ENCODE measurements around the gene PLCB1. TPM values are rescaled to one million over a fixed set of nuclear protein-coding genes. Genes with fewer than 3 reads are reported as not detected.

Gene PLCB1
- total RNA-seq, 1 experiment from 2014 or later: 6.8 TPM

GRCh38 chr20:8534368-8535160 lies 402.5 kb downstream of the PLCB1 start:
- ChIA-PET CTCF (interaction anchor here (1.4 kb wide), 1 partner anchor 8 kb away, joined by 3 read pairs; no protein-coding TSS in a partner anchor), POLR2A (ENCODE audit: low non-redundant PET) (no interaction called here)
- Histone ChIP-seq H3K4me1 (ENCODE audit: insufficient read depth, low read length, poor library complexity, severe bottlenecking) (no peaks in the 10 kb centered on the region), H3K36me3 (ENCODE audit: insufficient read depth, low read length, poor library complexity, severe bottlenecking) (no peaks in the 10 kb centered on the region), H3K27ac (ENCODE audit: low read depth, low read length, poor library complexity, severe bottlenecking) (no peak overlapping the region), H3K4me3 (ENCODE audit: low read depth, low read length, poor library complexity, severe bottlenecking) (no peak overlapping the region), H3K27me3 (replicated peaks; ENCODE audit: insufficient read depth, low read depth, low read length, poor library complexity) (peaks cover 3% of the 10 kb centered on the region), H3K9me3 (ENCODE audit: low read depth, low read length, poor library complexity, severe bottlenecking) (no peaks in the 10 kb centered on the region)
- no TSS peak for BruUV-seq (replicated peaks)
- intact Hi-C loops (cut with micrococcal nuclease; ENCODE audit: unreplicated experiment): no loop called here
- TF ChIP-seq EZH2 (IDR thresholded peaks at IDR 0.05; ENCODE audit: borderline replicate concordance, low read depth, low read length, poor library complexity, severe bottlenecking) (no peak), CTCF (conservative IDR thresholded peaks at IDR 0.05; ENCODE audit: low read depth, low read length) (no peak)
- DNase-seq (ENCODE audit: low spot score): no peak

- no TSS peak for BruUV-seq (replicated peaks)
- TF ChIP-seq CTCF (conservative IDR thresholded peaks at IDR 0.05; ENCODE audit: low read depth, low read length) (peak; percentile 59), EZH2 (IDR thresholded peaks at IDR 0.05; ENCODE audit: borderline replicate concordance, low read depth, low read length, poor library complexity, severe bottlenecking) (no peak)
- intact Hi-C loops (cut with micrococcal nuclease; ENCODE audit: unreplicated experiment): no loop called here
- H3K9me3 ChIP-seq (ENCODE audit: low read depth, low read length, poor library complexity, severe bottlenecking): no peaks in the 10 kb centered on the region
- no peak overlapping the region for H3K27ac ChIP-seq (ENCODE audit: low read depth, low read length, poor library complexity, severe bottlenecking)
- DNase-seq (ENCODE audit: low spot score): peak; percentile 19
- no peaks in the 10 kb centered on the region for H3K36me3 ChIP-seq (ENCODE audit: insufficient read depth, low read length, poor library complexity, severe bottlenecking)
- H3K27me3 ChIP-seq (replicated peaks; ENCODE audit: insufficient read depth, low read depth, low read length, poor library complexity): peaks cover 3% of the 10 kb centered on the region
- H3K4me1 ChIP-seq (ENCODE audit: insufficient read depth, low read length, poor library complexity, severe bottlenecking): no peaks in the 10 kb centered on the region
- CTCF ChIA-PET: interaction anchor here (0.6 to 1.4 kb wide), 3 partner anchors 9 to 404 kb away, joined by 3 read pairs; partner anchors contain the start of gene PLCB1
- POLR2A ChIA-PET (ENCODE audit: low non-redundant PET): no interaction called here
- no peak overlapping the region for H3K4me3 ChIP-seq (ENCODE audit: low read depth, low read length, poor library complexity, severe bottlenecking)
These were observed 403.6 kb downstream of the PLCB1 start for GRCh38 chr20:8535403-8536261.

GRCh38 chr20:8536262-8536618 lies 404.2 kb downstream of the PLCB1 start:
- intact Hi-C loops (cut with micrococcal nuclease; ENCODE audit: unreplicated experiment): no loop called here
- H3K36me3 ChIP-seq (ENCODE audit: insufficient read depth, low read length, poor library complexity, severe bottlenecking): no peaks in the 10 kb centered on the region
- no peak for DNase-seq (ENCODE audit: low spot score)
- no peak overlapping the region for H3K27ac ChIP-seq (ENCODE audit: low read depth, low read length, poor library complexity, severe bottlenecking)
- H3K9me3 ChIP-seq (ENCODE audit: low read depth, low read length, poor library complexity, severe bottlenecking): no peaks in the 10 kb centered on the region
- H3K4me3 ChIP-seq (ENCODE audit: low read depth, low read length, poor library complexity, severe bottlenecking): no peak overlapping the region
- no peaks in the 10 kb centered on the region for H3K4me1 ChIP-seq (ENCODE audit: insufficient read depth, low read length, poor library complexity, severe bottlenecking)
- TF ChIP-seq CTCF (conservative IDR thresholded peaks at IDR 0.05; ENCODE audit: low read depth, low read length) (no peak), EZH2 (IDR thresholded peaks at IDR 0.05; ENCODE audit: borderline replicate concordance, low read depth, low read length, poor library complexity, severe bottlenecking) (no peak)
- H3K27me3 ChIP-seq (replicated peaks; ENCODE audit: insufficient read depth, low read depth, low read length, poor library complexity): peaks cover 3% of the 10 kb centered on the region
- no TSS peak for BruUV-seq (replicated peaks)
- POLR2A ChIA-PET (ENCODE audit: low non-redundant PET): no interaction called here
- CTCF ChIA-PET: interaction anchor here (0.6 to 1.4 kb wide), 2 partner anchors 10 to 44 kb away, joined by 3 read pairs; no protein-coding TSS in a partner anchor
